ENCODE data around the gene ZNF284.
"Not testable (repeated sequence)": the region's sequence is repeated elsewhere in the genome, so short reads cannot be mapped to it uniquely, and the experiment has no call there.

- not testable (repeated sequence) for TF ChIP-seq POLR2A, CTCF, POLR2AphosphoS5 (IDR thresholded peaks at IDR 0.05)
Measured at GRCh38 chr19:44121162-44121561, 49.2 kb downstream of the ZNF284 start.
